Ovary (tissue), 3 donors: Measurements from ENCODE around the gene FCRL3.

Experiments used
- CTCF ChIP-seq, 3 donors: fragments of 450-650 bp in 2 of 3; fragments of 200-600 bp in 1 of 3; IDR thresholded peaks; one replicate each; pipeline versions ENCODE4 v1.5.1 to v1.8.0; 2016 to 2022; ENCODE audit warnings: antibody characterized with exemption in 3 of 3, mild to moderate bottlenecking in 1 of 3
- POLR2A ChIP-seq: fragments of 450-650 bp; IDR thresholded peaks from one replicate; pipeline ENCODE4 v1.6.1; 2017; ENCODE audit warnings: antibody characterized with exemption, mild to moderate bottlenecking, moderate library complexity
- donor health status: DM: no; HTN: no; CAD: no.

GRCh38 chr1:157711802-157712201 is 11.2 kb upstream of the FCRL3 start:
- TF ChIP-seq CTCF (IDR thresholded peaks at IDR 0.05): no peak
- no peak for TF ChIP-seq POLR2A
